ENCODE measurements around the gene TCL1A.

TCL1A gene

GRCh38 chr14:95705518-95705917, 8.4 kb downstream of the TCL1A start:
- no peak for DNase-seq (ENCODE audit: low spot score)

- DNase-seq (ENCODE audit: low spot score) = no peak
Observed at GRCh38 chr14:95703805-95704204, 10.1 kb downstream of the TCL1A start.

- DNase-seq (ENCODE audit: low spot score) = no peak
Observed at GRCh38 chr14:95703341-95703740, 10.6 kb downstream of the TCL1A start.

- DNase-seq (ENCODE audit: low spot score) = no peak
Observed at GRCh38 chr14:95701846-95702221, 12.1 kb downstream of the TCL1A start.

- no peak for DNase-seq (ENCODE audit: low spot score)
Observed at GRCh38 chr14:95700221-95700976, 13.5 kb downstream of the TCL1A start.

GRCh38 chr14:95699412-95699811, 14.5 kb downstream of the TCL1A start:
- no peak for DNase-seq (ENCODE audit: low spot score)

GRCh38 chr14:95698287-95698686, 15.6 kb downstream of the TCL1A start:
- no peak for DNase-seq (ENCODE audit: low spot score)

GRCh38 chr14:95697764-95698163, 16.2 kb downstream of the TCL1A start:
- DNase-seq (ENCODE audit: low spot score) = no peak

GRCh38 chr14:95696741-95697140, 17.2 kb downstream of the TCL1A start:
- no peak for DNase-seq (ENCODE audit: low spot score)

GRCh38 chr14:95695913-95696312, 18.0 kb downstream of the TCL1A start:
- DNase-seq (ENCODE audit: low spot score) = no peak

- DNase-seq (ENCODE audit: low spot score) = no peak
Observed at GRCh38 chr14:95695051-95695450, 18.9 kb downstream of the TCL1A start.

- DNase-seq (ENCODE audit: low spot score) = no peak
Observed at GRCh38 chr14:95692109-95692508, 21.8 kb downstream of the TCL1A start.

- DNase-seq (ENCODE audit: low spot score) = no peak
Observed at GRCh38 chr14:95691591-95691990, 22.3 kb downstream of the TCL1A start.

GRCh38 chr14:95690815-95691214, 23.1 kb downstream of the TCL1A start:
- no peak for DNase-seq (ENCODE audit: low spot score)

GRCh38 chr14:95689441-95689840, 24.5 kb downstream of the TCL1A start:
- DNase-seq (ENCODE audit: low spot score) = no peak

GRCh38 chr14:95686935-95687334, 27.0 kb downstream of the TCL1A start:
- no peak for DNase-seq (ENCODE audit: low spot score)

GRCh38 chr14:95685978-95686922, 27.7 kb downstream of the TCL1A start, which contains the start of gene TCL1B:
Gene TCL1B (plus strand): TSS chr14:95686426. CDS start chr14:95686468, 42 bp downstream.
- DNase-seq (ENCODE audit: low spot score) = no peak

- DNase-seq (ENCODE audit: low spot score) = no peak
Observed at GRCh38 chr14:95683793-95684192, 30.1 kb downstream of the TCL1A start.

- no peak for DNase-seq (ENCODE audit: low spot score)
Observed at GRCh38 chr14:95681153-95681552, 32.8 kb downstream of the TCL1A start.

- DNase-seq (ENCODE audit: low spot score) = no peak
Observed at GRCh38 chr14:95679998-95680735, 33.8 kb downstream of the TCL1A start.

- DNase-seq (ENCODE audit: low spot score) = no peak
Observed at GRCh38 chr14:95679148-95679815, 34.6 kb downstream of the TCL1A start.

Measured in ecto neural progenitor cell (in vitro differentiated cells).